Suprapubic skin (tissue), 3 donors: ENCODE results near the gene FOXJ3.

ENCODE experiments used
- EP300 ChIP-seq: sonication (generic); formaldehyde crosslinking; IDR thresholded peaks from one replicate; pipeline ENCODE4 v1.6.1; 2017; ENCODE audit warnings: antibody characterized with exemption
- POLR2A ChIP-seq, 2 donors: fragments of 450-650 bp; IDR thresholded peaks; one replicate each; pipeline ENCODE4 v1.6.1; 2017; ENCODE audit warnings: antibody characterized with exemption in 2 of 2, mild to moderate bottlenecking in 2 of 2, moderate library complexity in 2 of 2
- TF ChIP-seq, protein P1 (sequence below), 2 donors: fragments of 200-600 bp in 1 of 2; fragments of 450-650 bp in 1 of 2; sonication (generic) in 1 of 2; IDR thresholded peaks; one replicate each; pipeline ENCODE4 v1.5.1; 2016 to 2019; ENCODE audit warnings: antibody characterized with exemption in 2 of 2, mild to moderate bottlenecking in 1 of 2, moderate library complexity in 1 of 2

DNA sequence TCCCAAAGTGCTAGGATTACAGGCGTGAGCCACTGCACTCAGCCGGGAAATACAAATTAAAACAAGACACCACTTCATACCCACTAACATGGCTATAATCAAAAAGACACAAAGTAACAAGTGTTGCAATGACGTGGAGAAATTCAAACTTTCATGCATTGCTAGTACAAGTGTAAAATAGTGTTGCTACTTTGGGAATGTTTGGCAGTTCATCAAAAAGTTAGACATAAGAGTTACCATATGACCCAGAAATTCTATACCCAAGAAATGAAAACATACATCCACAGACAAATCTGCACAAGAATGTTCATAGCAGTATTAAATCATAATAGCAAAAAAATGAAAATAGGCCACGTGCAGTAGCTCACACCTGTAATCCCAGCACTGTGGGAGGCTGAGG is 16.4 kb downstream of the FOXJ3 start:
- TF ChIP-seq POLR2A (IDR thresholded peaks at IDR 0.05) (no peak), EP300 (no peak)
- TF ChIP-seq, protein P1, sequence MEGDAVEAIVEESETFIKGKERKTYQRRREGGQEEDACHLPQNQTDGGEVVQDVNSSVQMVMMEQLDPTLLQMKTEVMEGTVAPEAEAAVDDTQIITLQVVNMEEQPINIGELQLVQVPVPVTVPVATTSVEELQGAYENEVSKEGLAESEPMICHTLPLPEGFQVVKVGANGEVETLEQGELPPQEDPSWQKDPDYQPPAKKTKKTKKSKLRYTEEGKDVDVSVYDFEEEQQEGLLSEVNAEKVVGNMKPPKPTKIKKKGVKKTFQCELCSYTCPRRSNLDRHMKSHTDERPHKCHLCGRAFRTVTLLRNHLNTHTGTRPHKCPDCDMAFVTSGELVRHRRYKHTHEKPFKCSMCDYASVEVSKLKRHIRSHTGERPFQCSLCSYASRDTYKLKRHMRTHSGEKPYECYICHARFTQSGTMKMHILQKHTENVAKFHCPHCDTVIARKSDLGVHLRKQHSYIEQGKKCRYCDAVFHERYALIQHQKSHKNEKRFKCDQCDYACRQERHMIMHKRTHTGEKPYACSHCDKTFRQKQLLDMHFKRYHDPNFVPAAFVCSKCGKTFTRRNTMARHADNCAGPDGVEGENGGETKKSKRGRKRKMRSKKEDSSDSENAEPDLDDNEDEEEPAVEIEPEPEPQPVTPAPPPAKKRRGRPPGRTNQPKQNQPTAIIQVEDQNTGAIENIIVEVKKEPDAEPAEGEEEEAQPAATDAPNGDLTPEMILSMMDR (IDR thresholded peaks at IDR 0.05): no peak
